ENCODE data around the gene DUSP12. TPM values are rescaled to one million over a fixed set of nuclear protein-coding genes. Genes with fewer than 3 reads are reported as not detected.

The DUSP12 gene, protein sequence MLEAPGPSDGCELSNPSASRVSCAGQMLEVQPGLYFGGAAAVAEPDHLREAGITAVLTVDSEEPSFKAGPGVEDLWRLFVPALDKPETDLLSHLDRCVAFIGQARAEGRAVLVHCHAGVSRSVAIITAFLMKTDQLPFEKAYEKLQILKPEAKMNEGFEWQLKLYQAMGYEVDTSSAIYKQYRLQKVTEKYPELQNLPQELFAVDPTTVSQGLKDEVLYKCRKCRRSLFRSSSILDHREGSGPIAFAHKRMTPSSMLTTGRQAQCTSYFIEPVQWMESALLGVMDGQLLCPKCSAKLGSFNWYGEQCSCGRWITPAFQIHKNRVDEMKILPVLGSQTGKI
- 10 to 100 TPM; 16.4 to 62.7 (median 29.3) TPM for total RNA-seq

GRCh38 chr1:161749509-161750407, at the start of gene DUSP12:
Gene DUSP12 (plus strand): TSS chr1:161749786. CDS start chr1:161749802, 16 bp downstream.
- Histone ChIP-seq H3K27ac (peak within 1 kb of the TSS; percentile 89 to 90), H3K36me3 (no peaks in the 10 kb centered on the region), H3K4me3 (peak within 1 kb of the TSS; percentile 92 to 98), H3K27me3 (no peaks in the 10 kb centered on the region), H3K4me1 (no peaks in the 10 kb centered on the region), H3K9me3 (no peaks in the 10 kb centered on the region)
- intact Hi-C loops (cut with DNase I; ENCODE audit: low total_unique reads), result loop anchor here (10.0 kb wide), 1 partner anchor 265 kb away; no protein-coding TSS in a partner anchor
- TF ChIP-seq CTCF (IDR thresholded peaks at IDR 0.05) (peak in 1 of 4 experiments; percentile 25), POLR2A (IDR thresholded peaks at IDR 0.05) (peak in 1 of 2 donors; percentile 51)
- peak; percentile 91 to 93 for DNase-seq

DNA sequence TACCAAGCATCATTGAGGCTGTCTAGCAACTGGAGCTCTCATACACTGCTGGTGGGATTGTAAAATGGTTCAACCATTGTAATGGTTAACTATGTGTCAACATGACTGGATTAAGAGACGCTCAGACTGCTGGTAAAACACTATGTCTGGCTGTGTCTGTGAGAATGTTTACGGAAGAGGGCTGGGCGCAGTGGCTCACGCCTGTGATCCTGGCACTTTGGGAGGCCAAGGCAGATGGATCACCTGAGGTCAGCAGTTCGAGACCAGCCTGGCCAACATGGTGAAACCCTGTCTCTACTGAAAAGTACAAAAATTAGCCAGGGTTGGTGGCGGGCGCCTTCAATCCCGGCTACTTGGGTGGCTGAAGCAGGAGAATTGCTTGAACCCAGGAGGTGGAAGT, 47.3 kb upstream of the DUSP12 start:
- Histone ChIP-seq H3K4me1 (no peaks in the 10 kb centered on the region), H3K27ac (no peak overlapping the region), H3K9me3 (no peaks in the 10 kb centered on the region), H3K27me3 (no peaks in the 10 kb centered on the region), H3K4me3 (no peak overlapping the region), H3K36me3 (no peaks in the 10 kb centered on the region)
- intact Hi-C loops (cut with DNase I; ENCODE audit: low total_unique reads), result no loop called here
- no peak for DNase-seq
- TF ChIP-seq CTCF (IDR thresholded peaks at IDR 0.05) (no peak), POLR2A (IDR thresholded peaks at IDR 0.05) (no peak)

DNA sequence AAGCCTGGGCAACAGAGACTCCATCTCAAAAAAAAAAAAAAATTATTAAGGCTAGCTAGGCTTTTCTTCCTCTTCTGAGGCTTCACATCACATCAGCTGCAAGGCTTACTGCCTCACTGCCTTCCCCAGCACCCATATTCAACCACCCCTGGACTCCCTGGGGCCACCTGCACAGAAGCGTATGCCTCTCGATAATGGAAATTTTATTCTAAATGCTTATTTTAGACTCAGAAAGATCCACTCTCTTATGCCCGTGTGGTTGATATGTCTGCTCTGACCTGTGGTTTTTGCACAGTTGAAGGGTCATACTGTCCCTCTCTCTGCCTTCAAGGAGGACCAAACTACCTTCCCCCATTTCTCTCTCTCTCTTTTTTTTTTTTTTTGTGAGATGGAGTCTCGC, 44.0 kb upstream of the DUSP12 start:
- intact Hi-C loops (cut with DNase I; ENCODE audit: low total_unique reads), result no loop called here
- no peak for DNase-seq
- H3K27ac ChIP-seq, result no peak overlapping the region
- H3K4me1 ChIP-seq, result no peaks in the 10 kb centered on the region
- H3K27me3 ChIP-seq, result no peaks in the 10 kb centered on the region
- no peak overlapping the region for H3K4me3 ChIP-seq
- no peak for TF ChIP-seq CTCF (IDR thresholded peaks at IDR 0.05)
- no peak for TF ChIP-seq POLR2A (IDR thresholded peaks at IDR 0.05)
- H3K36me3 ChIP-seq, result no peaks in the 10 kb centered on the region
- H3K9me3 ChIP-seq, result no peaks in the 10 kb centered on the region

DNA sequence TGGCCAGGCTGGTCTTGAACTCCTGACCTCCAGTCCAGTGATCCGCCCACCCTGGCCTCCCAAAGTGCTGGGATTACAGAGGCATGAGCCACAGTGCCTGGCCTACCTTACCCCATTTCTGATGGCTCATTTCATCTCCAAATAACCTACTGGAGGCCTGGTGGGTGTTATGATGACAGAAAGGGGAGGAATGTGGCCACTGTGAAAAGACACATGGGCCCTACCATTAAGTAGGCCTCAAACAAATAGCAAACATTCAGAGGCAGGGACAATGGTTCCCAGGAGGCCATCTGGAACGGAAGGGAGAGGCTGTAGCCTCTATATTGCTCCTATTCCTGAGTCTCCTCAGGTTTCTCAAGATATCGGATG, 43.5 kb upstream of the DUSP12 start:
- Histone ChIP-seq H3K4me3 (no peak overlapping the region), H3K9me3 (no peaks in the 10 kb centered on the region), H3K36me3 (no peaks in the 10 kb centered on the region), H3K27me3 (no peaks in the 10 kb centered on the region), H3K4me1 (no peaks in the 10 kb centered on the region), H3K27ac (no peak overlapping the region)
- TF ChIP-seq CTCF (IDR thresholded peaks at IDR 0.05) (no peak), POLR2A (IDR thresholded peaks at IDR 0.05) (no peak)
- no peak for DNase-seq
- intact Hi-C loops (cut with DNase I; ENCODE audit: low total_unique reads), result no loop called here
